HepG2 (cell line): ENCODE results near the gene MMD2.

ENCODE experiments used
- HOXA3 ChIP-seq: sonication (generic); formaldehyde crosslinking; IDR thresholded peaks from 2 replicates; pipeline ENCODE4 v1.5.0; 2020; ENCODE audit warnings: missing genetic modification reagents
- MAFK ChIP-seq, 2 experiments: IDR thresholded peaks in 1 of 2; conservative IDR thresholded peaks in 1 of 2; 2 replicates each; pipeline ENCODE4 v1.6.1; 2011; ENCODE audit warnings: improper control_type of control experiment in 2 of 2, low read length in 2 of 2
- ZNF317 ChIP-seq: sonication (generic); formaldehyde crosslinking; IDR thresholded peaks from 2 replicates; pipeline ENCODE4 v1.5.0; 2020; ENCODE audit warnings: mild to moderate bottlenecking, missing genetic modification reagents
- ZNF468 ChIP-seq: sonication (generic); formaldehyde crosslinking; IDR thresholded peaks from 2 replicates; pipeline ENCODE4 v1.8.0; 2022; ENCODE audit warnings: mild to moderate bottlenecking, moderate library complexity, missing genetic modification reagents
- ZNF530 ChIP-seq: sonication (generic); formaldehyde crosslinking; IDR thresholded peaks from 2 replicates; pipeline ENCODE4 v1.5.0; 2020; ENCODE audit warnings: low read depth, mild to moderate bottlenecking, missing genetic modification reagents
- TF ChIP-seq, protein P1 (sequence below): IDR thresholded peaks from 2 replicates; pipeline ENCODE4 v1.6.1; 2016; ENCODE audit warnings: mild to moderate bottlenecking, missing biosample characterization, missing genetic modification reagents
- TF ChIP-seq, protein P2 (sequence below): sonication (generic); formaldehyde crosslinking; IDR thresholded peaks from 2 replicates; pipeline ENCODE4 v1.5.0; 2020; ENCODE audit warnings: mild to moderate bottlenecking, missing genetic modification reagents, moderate library complexity

DNA sequence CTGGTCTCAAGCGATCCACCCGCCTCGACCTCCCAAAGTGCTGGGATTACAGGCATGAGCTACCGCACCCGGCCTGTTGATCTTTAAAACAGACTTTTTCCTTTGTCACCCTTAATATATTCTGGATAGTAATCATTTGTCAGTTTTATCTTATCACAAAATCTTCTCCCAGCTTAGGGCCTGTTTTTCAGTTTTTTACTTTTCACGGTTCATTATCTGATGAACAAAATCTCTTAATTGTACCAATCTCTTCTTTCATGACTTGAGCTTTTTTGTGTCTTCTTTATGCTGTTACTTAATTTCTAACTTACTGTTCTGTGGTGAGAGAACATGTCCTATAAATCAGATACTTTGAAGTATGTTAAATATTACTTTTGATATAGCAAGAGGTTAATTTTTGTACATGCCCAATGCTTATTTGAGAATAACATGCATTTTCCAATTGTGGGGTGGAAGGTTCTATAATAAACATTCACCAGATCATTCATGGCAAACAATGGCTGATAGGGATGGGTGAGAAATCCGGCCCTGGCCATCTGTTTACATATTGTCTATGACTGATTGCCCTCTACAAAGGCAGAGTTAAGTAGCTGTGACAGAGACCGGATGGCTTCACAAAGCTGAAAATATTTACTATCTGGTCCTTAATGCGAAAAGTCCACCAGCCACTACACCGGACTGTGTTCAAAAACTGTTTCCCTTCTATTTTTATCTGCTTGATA lies 102.5 kb downstream of the MMD2 start:
- TF ChIP-seq MAFK (conservative IDR thresholded peaks at IDR 0.05 in 1 of 2, IDR thresholded peaks at IDR 0.05 in 1 of 2; ENCODE audit: low read length in 2 of 2) (no peak), ZNF317 (CRISPR knock-in tag) (no peak), ZNF468 (CRISPR knock-in tag) (no peak), ZNF530 (CRISPR knock-in tag) (no peak), HOXA3 (CRISPR knock-in tag) (no peak)
- TF ChIP-seq, protein P1, sequence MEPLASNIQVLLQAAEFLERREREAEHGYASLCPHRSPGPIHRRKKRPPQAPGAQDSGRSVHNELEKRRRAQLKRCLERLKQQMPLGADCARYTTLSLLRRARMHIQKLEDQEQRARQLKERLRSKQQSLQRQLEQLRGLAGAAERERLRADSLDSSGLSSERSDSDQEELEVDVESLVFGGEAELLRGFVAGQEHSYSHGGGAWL (CRISPR knock-in tag): no peak
- TF ChIP-seq, protein P2, sequence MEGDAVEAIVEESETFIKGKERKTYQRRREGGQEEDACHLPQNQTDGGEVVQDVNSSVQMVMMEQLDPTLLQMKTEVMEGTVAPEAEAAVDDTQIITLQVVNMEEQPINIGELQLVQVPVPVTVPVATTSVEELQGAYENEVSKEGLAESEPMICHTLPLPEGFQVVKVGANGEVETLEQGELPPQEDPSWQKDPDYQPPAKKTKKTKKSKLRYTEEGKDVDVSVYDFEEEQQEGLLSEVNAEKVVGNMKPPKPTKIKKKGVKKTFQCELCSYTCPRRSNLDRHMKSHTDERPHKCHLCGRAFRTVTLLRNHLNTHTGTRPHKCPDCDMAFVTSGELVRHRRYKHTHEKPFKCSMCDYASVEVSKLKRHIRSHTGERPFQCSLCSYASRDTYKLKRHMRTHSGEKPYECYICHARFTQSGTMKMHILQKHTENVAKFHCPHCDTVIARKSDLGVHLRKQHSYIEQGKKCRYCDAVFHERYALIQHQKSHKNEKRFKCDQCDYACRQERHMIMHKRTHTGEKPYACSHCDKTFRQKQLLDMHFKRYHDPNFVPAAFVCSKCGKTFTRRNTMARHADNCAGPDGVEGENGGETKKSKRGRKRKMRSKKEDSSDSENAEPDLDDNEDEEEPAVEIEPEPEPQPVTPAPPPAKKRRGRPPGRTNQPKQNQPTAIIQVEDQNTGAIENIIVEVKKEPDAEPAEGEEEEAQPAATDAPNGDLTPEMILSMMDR (CRISPR knock-in tag): no peak
